GM21825 (cell line): ENCODE measurements around the gene PDHB.

Source experiments
- ATAC-seq: cut with Tn5 transposase; IDR thresholded peaks from one replicate; pipeline ENCODE4 v1.9.1; 2021; ENCODE audit warnings: mild to moderate bottlenecking, moderate library complexity; ENCODE audit not compliant: unreplicated experiment

The PDHB gene

GRCh38 chr3:58433400-58434167 lies at the start of gene PDHB:
PDHB (minus strand) TSS chr3:58433832; CDS start chr3:58433809, 23 bp downstream.
- peak; percentile 96 for ATAC-seq

GRCh38 chr3:58482917-58483636 lies 49.4 kb upstream of the PDHB start:
- no peak for ATAC-seq

- ATAC-seq: no peak
Observed at GRCh38 chr3:58480309-58480708, 46.7 kb upstream of the PDHB start.

GRCh38 chr3:58478781-58479180 lies 45.1 kb upstream of the PDHB start:
- ATAC-seq: no peak

- ATAC-seq: no peak
Observed at GRCh38 chr3:58474967-58475578, 41.4 kb upstream of the PDHB start.

GRCh38 chr3:58474348-58474911 lies 40.8 kb upstream of the PDHB start:
- no peak for ATAC-seq

- ATAC-seq: no peak
Observed at GRCh38 chr3:58473275-58473674, 39.6 kb upstream of the PDHB start.

GRCh38 chr3:58471025-58471887 lies 37.6 kb upstream of the PDHB start:
- ATAC-seq: no peak

- no peak for ATAC-seq
Observed at GRCh38 chr3:58470363-58471024, 36.9 kb upstream of the PDHB start.

GRCh38 chr3:58469096-58469495 lies 35.5 kb upstream of the PDHB start:
- ATAC-seq: no peak

GRCh38 chr3:58466899-58467563 lies 33.4 kb upstream of the PDHB start:
- no peak for ATAC-seq

GRCh38 chr3:58464866-58465265 lies 31.2 kb upstream of the PDHB start:
- ATAC-seq: no peak

- ATAC-seq: no peak
Observed at GRCh38 chr3:58463942-58464271, 30.3 kb upstream of the PDHB start.

GRCh38 chr3:58463181-58463941 lies 29.7 kb upstream of the PDHB start:
- ATAC-seq: peak; percentile 91

- no peak for ATAC-seq
Observed at GRCh38 chr3:58462829-58463180, 29.2 kb upstream of the PDHB start.

- ATAC-seq: no peak
Observed at GRCh38 chr3:58459160-58459559, 25.5 kb upstream of the PDHB start.

- no peak for ATAC-seq
Observed at GRCh38 chr3:58452176-58452575, 18.5 kb upstream of the PDHB start.

- no peak for ATAC-seq
Observed at GRCh38 chr3:58441514-58442450, 8.2 kb upstream of the PDHB start.
